Choroid plexus epithelial cell (primary cell): ENCODE data around the gene HIVEP3.
A peak's percentile ranks its signal among the peaks of the same experiment; 100 is the strongest.

Experiments
- DNase-seq: peaks from one replicate; pipeline ENCODE4 v3.0.0-alpha.2; 2010; ENCODE audit warnings: low read depth
- H3K4me3 ChIP-seq: 2 replicates; pipeline ENCODE4 v1.5.1; 2011; ENCODE audit warnings: low read depth, mild to moderate bottlenecking, control low read depth, low read length, moderate library complexity
- TF ChIP-seq, protein P1 (sequence below): conservative IDR thresholded peaks from 2 replicates; pipeline ENCODE4 v1.5.1; 2011; ENCODE audit warnings: low read depth, mild to moderate bottlenecking, control low read depth, inconsistent platforms, low read length, moderate library complexity

The HIVEP3 gene

DNA sequence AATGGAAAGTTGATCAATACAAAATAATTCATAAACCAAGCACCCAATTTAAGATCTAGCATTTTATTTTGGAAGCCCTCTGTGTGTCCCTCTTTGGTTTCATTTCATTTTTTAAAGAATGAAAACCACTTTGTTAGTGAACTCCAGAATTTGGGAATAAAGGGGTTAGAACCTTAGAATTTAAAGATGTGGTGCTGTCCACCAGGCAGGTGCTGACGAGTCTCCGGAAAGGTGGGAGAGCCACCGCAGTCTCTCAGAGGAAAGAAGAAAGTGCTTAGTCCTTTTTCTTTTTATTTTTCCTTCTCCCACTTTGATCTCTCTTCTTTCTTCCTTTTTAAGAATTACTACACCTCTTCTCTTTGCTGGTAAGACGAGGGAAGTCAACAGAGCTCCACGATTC, 20.5 kb upstream of the HIVEP3 start:
- TF ChIP-seq, protein P1, sequence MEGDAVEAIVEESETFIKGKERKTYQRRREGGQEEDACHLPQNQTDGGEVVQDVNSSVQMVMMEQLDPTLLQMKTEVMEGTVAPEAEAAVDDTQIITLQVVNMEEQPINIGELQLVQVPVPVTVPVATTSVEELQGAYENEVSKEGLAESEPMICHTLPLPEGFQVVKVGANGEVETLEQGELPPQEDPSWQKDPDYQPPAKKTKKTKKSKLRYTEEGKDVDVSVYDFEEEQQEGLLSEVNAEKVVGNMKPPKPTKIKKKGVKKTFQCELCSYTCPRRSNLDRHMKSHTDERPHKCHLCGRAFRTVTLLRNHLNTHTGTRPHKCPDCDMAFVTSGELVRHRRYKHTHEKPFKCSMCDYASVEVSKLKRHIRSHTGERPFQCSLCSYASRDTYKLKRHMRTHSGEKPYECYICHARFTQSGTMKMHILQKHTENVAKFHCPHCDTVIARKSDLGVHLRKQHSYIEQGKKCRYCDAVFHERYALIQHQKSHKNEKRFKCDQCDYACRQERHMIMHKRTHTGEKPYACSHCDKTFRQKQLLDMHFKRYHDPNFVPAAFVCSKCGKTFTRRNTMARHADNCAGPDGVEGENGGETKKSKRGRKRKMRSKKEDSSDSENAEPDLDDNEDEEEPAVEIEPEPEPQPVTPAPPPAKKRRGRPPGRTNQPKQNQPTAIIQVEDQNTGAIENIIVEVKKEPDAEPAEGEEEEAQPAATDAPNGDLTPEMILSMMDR = no peak
- H3K4me3 ChIP-seq = no peak overlapping the region
- no peak for DNase-seq

DNA sequence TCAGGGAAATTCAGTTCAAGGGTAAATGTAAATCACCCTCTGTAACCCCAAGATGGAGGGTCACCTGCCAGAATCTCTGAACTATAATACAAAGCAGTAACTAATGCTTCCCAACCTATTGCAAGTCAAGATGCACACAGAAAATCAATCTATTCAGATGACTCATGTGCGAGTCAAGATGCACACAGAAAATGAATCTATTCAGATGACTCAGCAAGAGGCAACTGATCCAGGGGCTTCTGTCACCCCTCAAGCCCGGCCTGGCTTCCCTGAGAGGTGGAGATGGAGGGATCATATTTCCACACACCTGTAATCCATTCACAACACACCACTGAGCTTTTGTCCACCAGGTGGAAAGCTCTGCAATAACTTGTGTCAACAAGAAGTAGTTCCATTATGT, 17.4 kb upstream of the HIVEP3 start:
- peak; percentile 38 for DNase-seq
- no peak overlapping the region for H3K4me3 ChIP-seq
- TF ChIP-seq, protein P1 = peak; percentile 8

DNA sequence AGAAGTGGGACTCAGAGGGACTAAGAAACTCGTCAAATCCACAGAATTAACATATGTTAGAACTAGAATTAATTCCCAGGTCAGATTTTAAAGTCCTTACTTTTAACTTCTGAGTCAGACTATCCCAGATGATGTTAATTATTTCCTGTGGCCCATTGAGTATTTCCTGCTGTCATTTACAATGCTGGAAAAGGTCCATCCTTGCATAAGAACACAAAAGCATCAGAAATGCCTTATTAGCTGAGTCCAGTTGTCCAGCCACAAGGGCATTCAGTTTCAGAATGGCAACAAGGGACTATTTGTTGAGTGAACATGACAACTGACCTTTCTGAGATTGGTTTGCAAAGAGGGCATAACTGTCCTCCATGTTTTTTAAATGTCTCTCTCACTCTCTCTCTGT, 16.5 kb upstream of the HIVEP3 start:
- peak; percentile 38 for DNase-seq
- TF ChIP-seq, protein P1 = no peak
- no peak overlapping the region for H3K4me3 ChIP-seq

DNA sequence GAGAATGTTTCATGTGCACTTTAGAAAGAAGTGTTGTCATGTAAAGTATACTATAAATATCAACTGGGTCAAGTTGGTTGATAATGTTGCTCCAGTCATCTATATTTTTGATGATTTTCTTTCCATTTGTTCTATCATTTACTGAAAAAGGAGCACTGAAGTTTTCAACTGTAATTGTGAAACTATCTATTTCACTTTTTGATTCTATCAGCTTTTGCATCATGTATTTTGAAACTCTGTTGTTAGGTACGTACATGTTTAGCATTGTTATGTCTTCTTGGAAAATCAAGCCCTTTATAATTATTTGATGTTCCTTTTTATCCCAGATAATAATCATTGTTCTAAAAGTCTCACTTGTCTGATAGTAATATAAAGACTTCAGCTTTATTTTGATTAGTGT, 14.4 kb upstream of the HIVEP3 start:
- TF ChIP-seq, protein P1 = no peak
- no peak for DNase-seq
- H3K4me3 ChIP-seq = no peak overlapping the region

DNA sequence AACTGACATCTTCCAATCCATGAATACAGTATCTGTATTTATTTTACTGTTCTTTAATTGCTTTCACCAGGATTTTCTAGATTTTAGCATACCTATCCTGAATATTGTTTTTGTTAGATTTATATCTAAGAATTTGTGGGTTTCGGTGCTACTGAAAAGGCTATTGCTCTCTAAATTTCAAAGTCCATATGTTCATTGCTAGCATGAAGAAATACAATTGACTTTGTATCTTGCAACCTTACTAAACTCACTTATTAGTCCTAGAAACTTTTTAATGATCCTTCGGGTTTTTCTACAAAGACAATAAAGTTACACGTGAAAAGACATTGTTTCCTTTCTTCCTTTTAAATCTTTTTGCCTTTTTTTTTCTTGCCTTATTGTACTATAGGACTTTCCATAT, 12.9 kb upstream of the HIVEP3 start:
- TF ChIP-seq, protein P1 = no peak
- no peak for DNase-seq
- H3K4me3 ChIP-seq = no peak overlapping the region

DNA sequence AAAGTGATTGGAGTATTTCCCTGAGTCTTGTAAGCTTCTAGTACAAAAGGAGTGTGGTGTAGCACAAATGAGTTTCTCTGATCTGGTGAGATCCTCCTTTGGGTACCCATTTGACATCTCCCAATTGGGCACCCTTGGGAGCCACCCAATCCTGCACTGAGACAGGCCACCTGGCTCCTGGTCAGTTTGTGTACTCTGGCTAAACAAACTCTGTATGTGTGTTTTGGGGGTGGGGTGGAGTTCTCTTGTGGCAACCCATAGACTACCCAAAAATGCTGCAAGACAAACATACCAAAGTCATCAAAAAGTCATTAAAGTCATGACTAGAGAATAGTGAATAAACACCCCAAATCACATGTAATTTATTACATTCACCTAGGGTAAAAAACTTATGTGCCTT, 8.4 kb upstream of the HIVEP3 start:
- no peak overlapping the region for H3K4me3 ChIP-seq
- TF ChIP-seq, protein P1 = no peak
- DNase-seq = no peak

DNA sequence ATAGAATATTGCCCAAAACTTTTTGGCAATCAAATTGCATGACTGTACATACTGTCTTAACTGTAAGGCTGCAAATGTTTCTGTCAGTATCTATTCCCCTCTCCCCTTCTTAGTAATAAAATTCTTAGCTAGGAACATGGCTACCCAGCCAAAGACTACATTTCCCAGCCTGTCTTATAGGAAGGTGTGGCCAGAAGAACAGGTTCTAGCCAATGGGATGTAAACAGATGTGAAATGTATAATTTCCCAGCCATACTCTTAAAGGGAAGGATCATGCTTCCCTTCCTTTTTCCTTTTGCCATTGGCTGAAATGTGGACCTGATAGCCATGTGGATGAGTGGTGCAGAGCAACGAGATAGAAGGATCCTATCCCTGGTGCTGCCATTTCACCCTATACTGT, 7.0 kb upstream of the HIVEP3 start:
- peak; percentile 66 for DNase-seq

More for the DNA sequence above, 7.0 kb upstream of the HIVEP3 start:
- no peak overlapping the region for H3K4me3 ChIP-seq
- TF ChIP-seq, protein P1 = no peak
